Measurements from ENCODE around the gene PIP5K1C. TPM values are rescaled to one million over a fixed set of nuclear protein-coding genes. Genes with fewer than 3 reads are reported as not detected.

PIP5K1C gene
- polyA plus RNA-seq, 1 donor from 2014 or later = 11.5 TPM

- H3K4me3 Mint-ChIP-seq = no peak overlapping the region
- no peaks in the 10 kb centered on the region for H3K27me3 Mint-ChIP-seq
- peaks cover 0 to 4% (median 2%) of the 10 kb centered on the region in 3 donors for H3K4me1 Mint-ChIP-seq
- no peaks in the 10 kb centered on the region for H3K36me3 Mint-ChIP-seq
- no peak overlapping the region for H3K27ac Mint-ChIP-seq
- H3K9me3 Mint-ChIP-seq = no peaks in the 10 kb centered on the region
Observed at GRCh38 chr19:3618144-3618810, 82.0 kb downstream of the PIP5K1C start.

DNA sequence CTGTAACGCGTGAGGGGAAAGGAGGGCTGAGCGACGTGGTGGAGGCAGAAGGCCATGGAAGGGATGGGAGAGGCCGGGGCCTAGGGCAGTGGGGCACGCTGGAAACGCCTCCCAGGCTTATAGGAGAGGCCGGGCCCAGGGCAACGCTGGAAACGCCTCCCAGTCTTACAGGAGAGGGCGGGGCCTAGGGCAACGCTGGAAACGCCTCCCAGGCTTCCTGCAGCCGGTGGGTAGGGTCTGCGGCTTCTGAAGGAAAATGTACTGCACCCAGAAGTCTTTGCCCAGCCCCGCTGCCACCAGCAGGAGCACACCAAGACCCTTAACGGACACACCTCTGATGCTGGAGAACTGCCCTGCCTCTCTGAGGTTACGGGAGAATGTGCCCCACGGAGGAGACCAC, 82.8 kb downstream of the PIP5K1C start:
- H3K27me3 Mint-ChIP-seq = no peaks in the 10 kb centered on the region
- peaks cover 0 to 3% (median 2%) of the 10 kb centered on the region in 3 donors for H3K4me1 Mint-ChIP-seq
- H3K9me3 Mint-ChIP-seq = no peaks in the 10 kb centered on the region
- peak overlapping the region in 1 of 3 donors; percentile 76 for H3K27ac Mint-ChIP-seq
- no peak overlapping the region for H3K4me3 Mint-ChIP-seq
- no peaks in the 10 kb centered on the region for H3K36me3 Mint-ChIP-seq

GRCh38 chr19:3615524-3616135, 84.6 kb downstream of the PIP5K1C start:
- Mint-ChIP-seq H3K36me3 (peaks cover 4% of the 10 kb centered on the region), H3K9me3 (no peaks in the 10 kb centered on the region), H3K4me1 (peaks cover 0 to 2% (median 1%) of the 10 kb centered on the region in 3 donors), H3K4me3 (peak overlapping the region in 1 of 4 donors; percentile 35), H3K27ac (peak overlapping the region in 1 of 3 donors; percentile 27), H3K27me3 (no peaks in the 10 kb centered on the region)

DNA sequence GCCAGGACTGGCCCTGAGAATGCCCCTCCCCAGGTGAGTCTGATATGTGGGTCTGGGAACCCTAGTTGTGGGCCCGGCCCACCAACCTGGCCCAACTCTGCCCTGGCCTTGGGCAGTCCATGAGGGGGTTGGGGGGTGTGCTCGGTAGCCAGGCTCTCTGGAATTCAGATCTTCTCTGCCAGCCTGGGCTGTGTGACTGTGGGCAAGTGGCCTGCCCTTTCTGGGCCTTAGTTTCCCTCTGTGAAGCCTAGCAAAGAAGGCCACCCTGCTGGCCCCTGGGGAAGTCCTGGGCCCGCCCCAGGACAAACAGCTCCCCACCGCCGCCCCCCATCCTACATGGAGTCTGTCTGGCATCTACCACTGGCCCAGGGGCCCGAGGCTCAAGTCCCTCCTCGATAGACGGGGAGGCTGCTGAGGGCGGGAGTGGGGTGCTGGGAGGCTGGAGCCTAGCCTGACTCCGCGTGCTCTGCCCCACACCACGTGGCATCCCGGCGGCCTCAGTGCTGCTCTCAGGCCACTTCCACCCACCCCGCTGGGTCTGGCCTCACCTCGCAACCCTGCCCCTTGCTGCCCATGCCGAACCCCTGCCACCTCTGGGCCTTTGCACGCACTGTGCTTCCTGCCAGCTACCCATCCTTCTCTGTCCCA, 85.3 kb downstream of the PIP5K1C start:
- Mint-ChIP-seq H3K27me3 (no peaks in the 10 kb centered on the region), H3K4me3 (peak overlapping the region in 1 of 4 donors; percentile 35), H3K27ac (no peak overlapping the region), H3K4me1 (peaks cover 0 to 2% (median 1%) of the 10 kb centered on the region in 3 donors), H3K36me3 (peaks cover 4% of the 10 kb centered on the region), H3K9me3 (no peaks in the 10 kb centered on the region)

DNA sequence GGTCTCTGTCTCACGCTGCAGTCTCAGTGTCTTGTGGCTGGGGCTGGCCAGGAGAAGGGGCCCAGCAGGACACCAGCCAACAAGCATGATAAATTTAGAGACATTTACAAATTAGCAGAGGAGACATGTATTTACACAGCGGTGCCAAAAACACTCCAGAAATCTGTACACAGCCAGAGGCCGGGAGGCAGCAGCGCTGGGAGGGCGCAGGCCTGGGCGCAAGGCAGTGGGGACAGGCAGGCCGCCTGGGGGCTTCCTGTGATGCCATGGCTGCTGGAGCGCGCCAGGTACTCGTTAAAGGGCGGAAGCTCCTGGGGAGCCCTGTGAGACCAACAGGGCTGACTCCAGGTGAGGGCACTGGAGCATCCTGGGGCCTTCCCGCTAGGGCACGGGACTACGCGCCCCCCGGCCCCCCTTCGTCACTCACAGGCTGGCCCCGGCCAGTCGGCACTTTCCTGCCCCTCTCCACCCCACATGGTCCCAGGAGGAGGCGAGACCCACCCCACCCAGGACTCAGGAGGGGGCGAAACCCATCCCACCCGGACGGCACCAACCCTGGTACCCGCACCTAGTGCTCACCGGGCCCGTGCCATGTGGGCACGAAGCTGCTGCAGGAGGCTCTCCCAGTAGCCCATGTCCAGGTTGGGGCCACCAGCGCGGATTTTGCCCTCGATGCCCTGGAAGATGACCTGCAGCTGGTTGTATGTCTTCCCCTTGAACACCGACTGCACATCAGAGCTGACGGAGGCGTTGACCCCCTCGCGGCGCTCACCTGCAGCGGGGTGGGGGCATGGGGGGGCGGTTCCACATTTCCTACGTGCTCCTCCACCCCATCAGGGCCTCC, 86.2 kb downstream of the PIP5K1C start:
- Mint-ChIP-seq H3K4me3 (no peak overlapping the region), H3K4me1 (peaks cover 0 to 2% (median 1%) of the 10 kb centered on the region in 3 donors), H3K36me3 (peaks cover 5% of the 10 kb centered on the region), H3K9me3 (no peaks in the 10 kb centered on the region), H3K27ac (no peak overlapping the region), H3K27me3 (no peaks in the 10 kb centered on the region)

- peaks cover 3% of the 10 kb centered on the region for H3K27me3 Mint-ChIP-seq
- H3K4me3 Mint-ChIP-seq = no peak overlapping the region
Observed at GRCh38 chr19:3612901-3613741, 87.1 kb downstream of the PIP5K1C start.

DNA sequence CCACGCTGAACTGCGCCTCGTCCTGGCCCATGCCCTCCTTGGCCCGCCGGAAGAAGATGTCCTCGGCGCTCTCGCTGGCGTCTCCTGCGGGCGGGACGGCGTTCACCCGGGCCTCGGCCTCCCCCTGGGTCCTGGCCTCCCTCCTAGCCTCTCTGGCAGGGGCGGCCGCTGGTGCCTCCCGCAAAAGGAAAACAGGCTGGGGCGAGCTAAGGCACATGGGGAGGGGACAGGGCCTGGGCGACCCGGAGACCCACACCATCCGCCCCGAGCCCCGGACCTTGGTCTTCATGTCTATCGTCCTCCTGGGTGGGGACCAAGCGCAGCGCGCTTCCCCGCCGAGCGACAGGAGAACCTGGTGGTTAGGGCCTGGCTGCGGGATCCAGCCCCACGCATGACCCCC, 87.9 kb downstream of the PIP5K1C start:
- H3K4me1 Mint-ChIP-seq = peaks cover 0 to 5% (median 4%) of the 10 kb centered on the region in 3 donors
- H3K36me3 Mint-ChIP-seq = peaks cover 8% of the 10 kb centered on the region
- H3K27me3 Mint-ChIP-seq = peaks cover 6% of the 10 kb centered on the region
- H3K27ac Mint-ChIP-seq = no peak overlapping the region
- peak overlapping the region in 1 of 4 donors; percentile 63 for H3K4me3 Mint-ChIP-seq
- H3K9me3 Mint-ChIP-seq = no peaks in the 10 kb centered on the region

More at GRCh38 chr19:3612901-3613741, 87.1 kb downstream of the PIP5K1C start:
- H3K36me3 Mint-ChIP-seq = peaks cover 5% of the 10 kb centered on the region
- H3K4me1 Mint-ChIP-seq = peaks cover 0 to 3% (median 1%) of the 10 kb centered on the region in 3 donors
- no peak overlapping the region for H3K27ac Mint-ChIP-seq
- no peaks in the 10 kb centered on the region for H3K9me3 Mint-ChIP-seq

DNA sequence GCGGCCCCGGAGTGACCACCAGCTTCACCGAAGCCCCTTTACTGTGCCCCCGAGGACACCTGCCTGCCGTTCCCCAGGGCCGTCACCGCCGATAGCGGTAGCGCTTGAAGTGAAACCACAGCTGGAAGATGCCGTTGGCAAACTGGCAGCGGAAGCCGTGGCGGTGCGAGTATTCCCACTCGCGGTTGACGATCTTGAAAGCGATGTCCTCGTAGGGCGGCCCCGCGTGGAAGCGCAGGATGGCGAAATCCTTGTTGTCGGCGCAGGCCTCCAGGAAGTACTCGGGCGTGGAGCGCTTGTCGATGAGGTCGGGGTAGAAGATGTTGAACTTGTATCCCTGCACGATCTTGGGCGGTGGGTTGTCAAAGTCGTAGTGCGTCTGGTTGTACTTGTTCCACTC, 88.4 kb downstream of the PIP5K1C start:
- peaks cover 0 to 7% (median 5%) of the 10 kb centered on the region in 3 donors for H3K4me1 Mint-ChIP-seq
- H3K9me3 Mint-ChIP-seq = no peaks in the 10 kb centered on the region
- peaks cover 6% of the 10 kb centered on the region for H3K27me3 Mint-ChIP-seq
- H3K27ac Mint-ChIP-seq = no peak overlapping the region
- peaks cover 8% of the 10 kb centered on the region for H3K36me3 Mint-ChIP-seq
- H3K4me3 Mint-ChIP-seq = peak overlapping the region in 1 of 4 donors; percentile 63

- peaks cover 6% of the 10 kb centered on the region for H3K27me3 Mint-ChIP-seq
- peak overlapping the region in 1 of 3 donors; percentile 33 for H3K27ac Mint-ChIP-seq
- no peaks in the 10 kb centered on the region for H3K9me3 Mint-ChIP-seq
- peaks cover 8% of the 10 kb centered on the region for H3K36me3 Mint-ChIP-seq
- no peak overlapping the region for H3K4me3 Mint-ChIP-seq
- H3K4me1 Mint-ChIP-seq = peaks cover 0 to 7% (median 5%) of the 10 kb centered on the region in 3 donors
Observed at GRCh38 chr19:3610745-3611717, 89.2 kb downstream of the PIP5K1C start.

- Mint-ChIP-seq H3K4me3 (peak overlapping the region in 1 of 4 donors; percentile 52), H3K27ac (peak overlapping the region in 1 of 3 donors; percentile 33), H3K4me1 (peaks cover 0 to 7% (median 5%) of the 10 kb centered on the region in 3 donors), H3K9me3 (no peaks in the 10 kb centered on the region), H3K36me3 (peaks cover 8% of the 10 kb centered on the region), H3K27me3 (peaks cover 6% of the 10 kb centered on the region)
Observed at GRCh38 chr19:3609779-3610719, 90.2 kb downstream of the PIP5K1C start.

DNA sequence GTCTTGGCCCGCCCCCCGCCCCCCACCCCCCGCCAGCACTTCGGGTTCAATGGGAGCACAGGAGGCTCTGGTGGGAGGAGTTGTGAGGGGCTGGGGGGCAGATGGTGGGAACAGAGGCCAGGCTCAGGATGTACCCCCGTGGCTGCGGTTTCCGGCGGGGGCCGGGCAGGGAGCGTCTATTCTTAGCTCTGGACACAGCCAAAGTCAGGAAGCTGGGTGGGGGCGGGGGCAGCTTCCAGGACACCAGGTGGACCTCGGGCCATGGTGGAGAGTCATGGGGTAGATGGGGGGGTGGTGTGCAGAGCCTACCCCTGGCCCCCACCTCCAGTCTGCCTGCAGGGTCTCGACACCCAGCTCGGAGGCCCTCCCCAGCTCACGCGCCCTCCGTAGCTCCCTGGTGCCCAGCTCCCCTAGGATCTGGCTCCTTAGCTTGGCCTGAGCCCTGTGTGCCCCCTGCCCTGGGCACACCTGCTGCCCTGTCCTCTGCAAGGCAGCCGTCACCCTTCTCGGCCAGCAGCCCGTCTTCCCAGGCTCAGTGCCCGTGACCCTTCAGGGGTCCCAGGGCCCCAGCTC, 91.4 kb downstream of the PIP5K1C start:
- H3K4me3 Mint-ChIP-seq = no peak overlapping the region
- H3K36me3 Mint-ChIP-seq = peaks cover 8% of the 10 kb centered on the region
- peaks cover 0 to 7% (median 5%) of the 10 kb centered on the region in 3 donors for H3K4me1 Mint-ChIP-seq
- peaks cover 6% of the 10 kb centered on the region for H3K27me3 Mint-ChIP-seq
- no peak overlapping the region for H3K27ac Mint-ChIP-seq
- no peaks in the 10 kb centered on the region for H3K9me3 Mint-ChIP-seq

DNA sequence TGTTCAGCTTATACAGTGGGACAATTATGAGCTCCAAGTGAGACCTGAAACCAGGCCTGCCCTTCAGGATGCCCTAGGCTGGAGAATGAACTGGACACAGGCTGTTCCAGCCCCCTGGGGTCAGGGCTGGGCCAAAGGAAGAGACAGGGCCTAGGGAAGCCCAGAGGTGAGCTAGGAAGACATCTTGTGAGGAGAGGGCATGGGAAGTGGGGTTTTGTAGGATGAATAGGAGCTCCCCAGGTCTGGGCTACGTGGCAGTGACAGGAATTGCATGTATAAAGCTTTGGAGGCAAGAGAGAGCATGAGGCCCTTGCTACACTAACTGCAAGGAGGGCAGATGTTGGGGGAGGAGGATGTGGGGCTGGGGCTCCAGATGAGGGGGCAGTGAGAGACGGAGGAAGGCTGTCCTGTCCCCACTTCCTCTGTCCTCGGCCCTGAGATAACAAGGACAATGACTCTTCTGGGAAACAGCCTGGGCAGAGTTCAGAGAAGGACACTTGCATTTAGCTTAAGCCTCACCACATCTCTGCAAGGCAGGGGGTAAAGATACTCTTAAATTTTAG, 92.1 kb downstream of the PIP5K1C start:
- Mint-ChIP-seq H3K4me1 (peaks cover 0 to 7% (median 5%) of the 10 kb centered on the region in 3 donors), H3K36me3 (peaks cover 8% of the 10 kb centered on the region), H3K9me3 (no peaks in the 10 kb centered on the region), H3K27me3 (peaks cover 6% of the 10 kb centered on the region), H3K27ac (no peak overlapping the region), H3K4me3 (peak overlapping the region in 2 of 4 donors; percentile 16 to 85)
